Measurements from ENCODE around the gene SQOR.

DNA sequence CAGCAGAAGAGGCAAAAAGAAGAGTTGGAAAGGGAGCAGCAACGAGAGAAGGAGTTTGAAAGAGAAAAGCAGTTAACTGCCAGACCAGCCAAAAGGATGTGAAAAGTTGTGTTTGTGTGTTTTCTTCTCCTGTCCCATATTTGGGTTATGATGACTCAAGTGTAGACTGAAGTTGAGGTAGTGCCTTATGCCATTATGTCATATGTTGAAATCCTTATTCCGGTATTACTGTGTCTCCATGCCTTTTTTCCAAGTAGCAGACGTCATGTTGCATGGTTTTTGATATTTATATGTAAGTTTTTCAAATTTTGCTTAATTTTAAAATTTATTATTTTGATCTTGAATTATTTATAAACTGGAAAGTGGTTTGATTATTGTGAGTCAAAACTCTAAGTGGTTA lies 28.4 kb upstream of the SQOR start:
- no peak for TF ChIP-seq FOXP2 (optimal IDR thresholded peaks at IDR 0.05; ENCODE audit: control extremely low read depth, extremely low read length, insufficient read depth)
- no peak for TF ChIP-seq POLR2AphosphoS5 (IDR thresholded peaks at IDR 0.05; ENCODE audit: borderline replicate concordance, low read depth, low read length)
- no peak for TF ChIP-seq EZH2 (IDR thresholded peaks at IDR 0.05)

Measured in SK-N-MC (cell line).